Smooth muscle cell of the brain vasculature (primary cell): ENCODE measurements around the gene CPED1.
"Not testable (repeated sequence)": the region's sequence is repeated elsewhere in the genome, so short reads cannot be mapped to it uniquely, and the experiment has no call there.

Source experiments
- DNase-seq: peaks from one replicate; pipeline ENCODE4 v3.0.0-alpha.2; 2012; ENCODE audit warnings: low read depth, low spot score

The CPED1 gene

DNA sequence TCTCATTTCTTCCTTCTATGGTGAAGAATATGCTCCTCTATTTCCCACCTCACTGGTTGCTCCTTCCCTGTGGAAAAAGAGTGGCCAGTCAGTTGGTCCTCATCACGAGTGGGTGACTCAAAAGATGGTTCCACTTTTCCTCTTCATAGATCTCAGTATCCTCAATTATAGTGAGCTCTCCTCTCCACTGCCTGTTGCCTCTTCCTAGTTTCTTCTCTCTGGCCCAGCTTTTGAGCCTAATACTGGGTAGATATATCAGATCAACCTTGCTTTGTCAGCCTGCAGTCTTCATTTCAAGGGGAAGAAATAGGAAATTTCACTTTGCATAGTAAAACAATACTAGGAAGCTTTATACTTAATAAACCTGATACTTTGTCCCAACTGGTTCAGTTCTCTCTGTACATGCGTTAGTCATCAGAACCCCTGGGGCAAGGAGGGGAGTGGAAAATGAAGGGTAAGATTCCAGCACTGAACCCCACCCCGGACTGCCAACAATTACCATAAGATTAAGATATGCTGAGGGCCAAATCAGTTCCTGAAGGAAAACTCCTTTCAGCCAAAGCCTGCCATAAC is 324.8 kb downstream of the CPED1 start:
- DNase-seq: no peak

DNA sequence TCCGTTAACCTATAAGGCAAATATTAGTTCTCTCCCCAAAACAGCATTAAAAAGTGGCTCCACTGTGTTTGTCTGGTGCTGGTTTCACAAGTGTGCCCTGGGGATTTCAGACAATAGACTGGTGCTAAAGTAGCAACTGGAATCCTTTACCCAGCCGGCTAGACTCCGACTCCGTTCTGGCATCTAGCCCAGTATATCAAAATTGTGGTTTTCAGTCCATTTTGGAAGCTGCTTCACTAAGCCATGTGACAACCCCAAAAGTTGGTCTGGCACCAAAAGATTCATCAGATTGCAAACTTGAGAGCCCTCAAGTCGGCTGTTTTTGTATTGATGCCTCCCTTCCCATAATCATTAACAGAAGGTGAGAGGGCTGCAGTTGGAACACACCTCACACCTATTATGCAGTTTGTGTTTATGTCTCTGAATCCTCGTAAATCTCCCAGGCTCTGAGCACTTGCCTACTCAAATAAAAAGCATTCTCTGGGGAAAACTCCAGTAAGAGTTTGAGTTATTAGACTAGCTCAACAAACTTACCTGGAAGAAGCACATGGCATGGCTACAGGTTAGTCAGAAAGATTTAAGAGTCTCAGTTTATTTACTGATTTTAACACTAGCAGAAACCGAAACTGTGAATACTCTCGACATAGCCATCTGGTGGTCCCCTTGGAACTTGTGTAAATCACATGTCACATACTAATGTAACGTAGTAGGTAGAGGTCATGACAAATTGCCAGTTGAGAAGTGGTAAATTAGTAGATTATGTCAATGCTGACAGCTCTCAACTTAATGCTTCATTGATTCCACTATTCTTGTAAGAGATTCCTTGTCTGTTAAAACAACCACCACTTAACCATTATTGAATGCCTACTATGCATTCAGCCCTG is 325.5 kb downstream of the CPED1 start:
- no peak for DNase-seq

DNA sequence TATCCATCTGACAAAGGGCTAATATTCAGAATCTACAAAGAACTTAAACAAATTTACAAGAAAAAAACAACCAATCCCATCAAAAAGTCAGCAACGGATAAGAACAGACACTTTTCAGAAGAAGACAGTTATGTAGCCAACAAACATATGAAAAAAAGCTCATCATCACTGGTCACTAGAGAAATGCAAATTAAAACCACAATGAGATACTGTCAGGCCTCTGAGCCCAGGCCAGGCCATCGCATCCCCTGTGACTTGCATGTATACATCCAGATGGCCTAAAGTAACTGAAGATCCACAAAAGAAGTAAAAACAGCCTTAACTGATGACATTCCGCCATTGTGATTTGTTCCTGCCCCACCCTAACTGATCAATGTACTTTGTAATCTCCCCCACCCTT is 326.7 kb downstream of the CPED1 start:
- DNase-seq: not testable (repeated sequence)

- DNase-seq: no peak
These were observed 333.9 kb downstream of the CPED1 start for GRCh38 chr7:121322460-121322859.

DNA sequence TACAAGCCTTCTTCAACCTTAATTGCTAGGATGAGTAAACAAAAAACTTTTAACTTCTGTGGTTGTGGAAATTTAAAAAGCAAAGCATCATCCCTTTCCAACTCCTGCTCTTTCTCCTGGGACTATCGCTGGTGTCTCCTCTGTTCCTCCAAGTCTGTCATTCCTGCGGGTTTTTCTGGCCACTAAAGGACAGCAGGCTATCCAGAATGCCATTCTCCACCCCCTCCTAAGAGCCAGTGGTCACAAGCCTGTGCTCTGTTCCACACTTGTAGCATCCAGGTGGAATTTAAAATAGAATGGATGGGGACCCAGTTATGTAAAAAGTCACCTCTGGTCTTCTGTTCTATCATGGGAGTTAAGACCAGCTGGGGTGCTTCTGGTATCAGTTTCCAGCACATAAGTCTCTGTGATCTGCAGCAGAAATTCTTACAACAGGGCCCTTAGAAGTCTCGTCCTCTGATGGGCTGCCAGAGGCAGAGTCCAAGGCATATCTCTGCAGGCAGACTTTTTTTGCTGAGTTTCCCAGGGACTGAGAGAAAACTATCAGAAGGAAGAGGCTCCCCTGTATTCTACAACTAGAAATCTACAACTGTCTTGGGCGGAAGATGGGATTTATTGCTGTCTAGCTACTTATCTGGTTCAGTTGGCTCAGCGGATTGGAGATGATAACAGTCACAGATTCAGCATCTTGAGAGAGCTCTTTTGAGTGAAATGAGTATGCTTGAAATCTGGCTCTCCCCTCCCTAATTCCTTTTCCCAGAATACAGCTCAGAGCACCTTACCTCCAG is 335.2 kb downstream of the CPED1 start:
- DNase-seq: no peak

DNA sequence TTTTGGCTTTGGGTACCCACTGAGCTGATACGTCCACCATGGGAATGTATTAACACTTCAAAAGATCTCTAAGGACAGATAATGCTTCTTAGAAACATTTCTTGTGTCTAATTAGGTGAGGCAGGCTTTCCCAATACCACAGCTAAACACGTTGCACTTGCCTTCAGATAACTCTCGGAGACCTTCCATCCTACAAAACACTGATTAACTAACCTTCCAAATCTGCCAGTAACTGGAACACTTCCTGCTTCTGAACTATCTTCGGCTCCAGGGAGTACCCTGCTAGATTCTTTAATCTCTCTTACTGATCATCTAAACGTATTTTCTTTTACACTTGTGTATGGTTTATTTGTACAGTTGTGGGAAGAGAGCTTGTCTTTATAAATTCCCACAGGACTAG is 339.2 kb downstream of the CPED1 start:
- DNase-seq: no peak

DNA sequence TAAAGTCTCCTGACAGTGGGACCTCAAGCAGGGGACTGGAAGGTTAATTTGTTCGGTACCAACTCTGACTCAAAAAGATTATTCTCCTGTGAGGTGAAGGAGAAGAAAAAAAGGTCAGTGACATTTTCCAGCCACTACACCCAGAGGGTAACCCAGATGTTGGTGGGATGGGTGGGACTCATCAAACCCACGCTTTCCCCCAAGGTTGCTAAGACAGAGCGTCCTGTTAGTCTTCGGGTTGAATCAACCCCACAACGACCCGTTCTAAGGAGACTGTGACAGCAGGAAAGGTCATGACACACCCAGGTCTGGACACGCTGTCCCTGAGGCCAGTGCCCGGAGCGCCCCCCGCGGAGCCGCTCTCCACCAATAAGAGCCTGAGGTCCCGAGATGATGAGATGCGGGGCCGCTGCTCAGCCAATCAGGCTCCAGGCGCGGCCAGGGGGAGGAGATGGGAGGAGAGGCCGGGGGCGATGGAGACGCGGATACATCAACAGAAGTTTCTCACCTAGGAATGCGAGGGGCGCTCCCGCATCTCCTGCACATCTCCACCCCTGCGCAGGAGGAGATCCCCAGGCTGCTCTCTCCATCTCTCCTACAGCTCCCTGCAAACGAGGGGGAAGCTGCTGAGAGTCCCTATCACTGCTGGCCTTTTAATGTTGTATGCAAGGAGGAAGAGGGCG is 340.1 kb downstream of the CPED1 start, which contains the start of gene WNT16:
WNT16 (plus strand) TSS at position 493 of the 683 bp plus-strand sequence. CDS start 293 bp downstream, outside the sequence.
- DNase-seq: no peak

DNA sequence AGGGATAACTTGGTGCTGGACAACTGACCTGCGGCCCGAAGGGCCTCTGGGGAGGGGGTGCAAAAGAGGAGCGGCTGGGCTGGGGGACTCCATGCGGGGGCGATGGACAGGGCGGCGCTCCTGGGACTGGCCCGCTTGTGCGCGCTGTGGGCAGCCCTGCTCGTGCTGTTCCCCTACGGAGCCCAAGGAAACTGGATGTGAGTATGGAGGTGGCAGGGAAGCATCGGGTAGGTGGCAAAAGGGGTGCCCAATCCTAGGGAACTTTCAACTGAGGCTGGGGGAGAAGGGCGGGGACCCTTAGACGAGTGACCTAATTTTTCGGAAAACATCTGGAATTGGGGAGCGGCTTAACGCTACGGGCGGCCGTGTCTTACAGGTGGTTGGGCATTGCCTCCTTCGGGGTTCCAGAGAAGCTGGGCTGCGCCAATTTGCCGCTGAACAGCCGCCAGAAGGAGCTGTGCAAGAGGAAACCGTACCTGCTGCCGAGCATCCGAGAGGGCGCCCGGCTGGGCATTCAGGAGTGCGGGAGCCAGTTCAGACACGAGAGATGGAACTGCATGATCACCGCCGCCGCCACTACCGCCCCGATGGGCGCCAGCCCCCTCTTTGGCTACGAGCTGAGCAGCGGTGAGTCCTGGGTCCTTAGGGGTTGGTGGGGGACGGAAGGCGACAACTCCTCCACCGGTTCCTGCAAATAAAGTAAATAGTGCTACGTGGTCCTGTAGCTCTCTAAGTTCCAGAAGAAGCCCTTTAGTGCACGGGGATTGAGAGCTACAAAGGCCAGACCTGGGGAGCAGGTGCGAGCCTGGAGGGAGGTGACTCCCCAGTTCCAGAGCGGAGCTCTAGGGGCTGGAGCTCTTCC is 340.9 kb downstream of the CPED1 start:
- no peak for DNase-seq

- DNase-seq: no peak
These were observed 341.7 kb downstream of the CPED1 start for GRCh38 chr7:121330053-121330833.

DNA sequence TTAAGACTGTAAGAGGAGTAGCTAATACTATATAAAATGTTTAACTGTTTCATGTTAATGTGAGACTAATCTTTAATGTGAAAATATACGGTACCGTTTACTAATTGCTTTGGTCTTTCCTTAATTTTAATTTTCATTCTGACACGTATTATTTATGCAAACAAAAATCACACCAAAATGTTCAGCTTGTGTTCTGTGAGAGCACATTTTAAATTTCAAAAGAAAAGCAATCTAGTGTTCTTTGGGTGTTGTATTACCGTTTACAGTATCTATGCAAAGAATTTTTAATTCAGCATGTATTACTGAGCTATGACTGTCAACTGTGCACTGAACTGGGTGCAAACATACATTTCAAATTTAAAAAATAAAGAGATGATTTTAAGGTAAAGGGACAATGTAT is 342.5 kb downstream of the CPED1 start:
- DNase-seq: no peak

DNA sequence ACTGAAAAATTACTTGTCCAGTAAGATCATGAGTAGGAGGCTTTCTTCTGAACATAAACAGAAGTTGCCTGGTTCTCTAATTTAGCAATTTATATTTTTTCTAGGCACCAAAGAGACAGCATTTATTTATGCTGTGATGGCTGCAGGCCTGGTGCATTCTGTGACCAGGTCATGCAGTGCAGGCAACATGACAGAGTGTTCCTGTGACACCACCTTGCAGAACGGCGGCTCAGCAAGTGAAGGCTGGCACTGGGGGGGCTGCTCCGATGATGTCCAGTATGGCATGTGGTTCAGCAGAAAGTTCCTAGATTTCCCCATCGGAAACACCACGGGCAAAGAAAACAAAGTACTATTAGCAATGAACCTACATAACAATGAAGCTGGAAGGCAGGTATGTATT is 343.1 kb downstream of the CPED1 start:
- DNase-seq: no peak

DNA sequence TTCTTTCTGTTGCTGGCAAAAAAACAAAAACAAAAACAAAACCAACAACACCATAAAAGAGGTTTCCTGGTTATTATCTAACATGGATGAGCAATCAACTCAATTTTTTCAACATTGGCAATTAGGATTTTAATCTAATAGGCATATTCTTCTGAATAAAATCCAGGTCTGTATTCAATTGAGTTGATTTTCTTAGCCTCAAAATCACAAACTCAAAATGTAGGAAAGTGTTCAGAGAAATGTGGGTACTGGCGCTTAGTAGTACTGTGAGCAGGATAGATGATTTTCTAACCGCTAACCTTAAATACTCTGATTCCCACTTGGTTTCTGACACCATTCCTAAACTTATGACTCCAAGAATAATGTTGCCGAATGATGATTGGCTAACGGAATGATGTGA is 345.9 kb downstream of the CPED1 start:
- no peak for DNase-seq

DNA sequence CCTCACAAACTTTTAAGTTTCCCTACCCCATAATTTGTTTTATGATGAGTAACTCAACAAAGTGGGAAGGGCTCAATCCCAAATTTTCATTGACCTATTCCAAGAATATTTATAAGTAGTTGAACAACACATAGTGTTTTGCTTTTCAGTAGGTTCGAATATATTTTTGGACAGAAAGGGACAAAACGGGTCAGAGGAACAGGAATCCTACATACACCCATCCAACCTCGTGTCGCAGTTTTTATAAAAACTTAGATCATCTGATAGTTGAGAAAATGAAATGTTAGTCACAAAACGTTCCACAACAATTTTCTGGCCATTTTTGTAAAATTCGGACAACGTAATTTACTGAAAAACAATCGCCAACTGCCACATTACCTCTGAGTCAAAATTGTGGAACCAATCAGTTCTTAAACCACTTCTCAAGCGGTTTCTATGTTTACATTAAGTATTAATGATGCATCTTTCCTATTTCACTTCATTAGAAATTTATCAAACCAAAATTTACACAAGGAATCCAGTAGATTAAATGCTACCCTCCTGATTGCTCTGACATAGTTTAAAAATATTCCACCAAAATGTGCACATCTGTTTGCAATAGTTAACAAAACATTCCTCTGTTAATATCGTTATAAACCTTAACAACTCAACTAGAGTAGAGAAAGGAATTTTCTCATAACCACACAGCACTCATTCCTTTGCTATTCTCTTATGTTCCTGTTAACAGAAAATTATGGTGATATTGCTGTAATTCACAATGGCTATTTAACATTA is 346.6 kb downstream of the CPED1 start:
- DNase-seq: no peak

DNA sequence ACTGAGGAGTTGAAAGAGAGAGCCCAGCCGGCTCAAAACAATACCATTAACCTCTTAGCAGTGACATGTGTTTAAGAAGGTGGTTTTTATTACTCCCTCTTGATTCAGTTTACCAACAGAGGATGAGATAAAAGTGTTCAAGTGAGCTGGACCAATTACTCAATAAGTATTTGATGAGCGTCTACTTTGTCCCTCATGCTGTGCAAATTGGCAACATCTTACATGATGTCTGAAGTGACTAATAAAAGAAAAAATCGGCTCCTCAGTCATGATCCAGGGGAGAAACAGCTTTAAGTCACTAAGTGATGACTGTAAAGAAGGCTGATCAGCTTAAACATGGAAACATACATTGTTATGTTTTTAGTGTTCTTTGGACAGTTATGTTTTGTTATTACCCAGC is 348.1 kb downstream of the CPED1 start:
- no peak for DNase-seq

DNA sequence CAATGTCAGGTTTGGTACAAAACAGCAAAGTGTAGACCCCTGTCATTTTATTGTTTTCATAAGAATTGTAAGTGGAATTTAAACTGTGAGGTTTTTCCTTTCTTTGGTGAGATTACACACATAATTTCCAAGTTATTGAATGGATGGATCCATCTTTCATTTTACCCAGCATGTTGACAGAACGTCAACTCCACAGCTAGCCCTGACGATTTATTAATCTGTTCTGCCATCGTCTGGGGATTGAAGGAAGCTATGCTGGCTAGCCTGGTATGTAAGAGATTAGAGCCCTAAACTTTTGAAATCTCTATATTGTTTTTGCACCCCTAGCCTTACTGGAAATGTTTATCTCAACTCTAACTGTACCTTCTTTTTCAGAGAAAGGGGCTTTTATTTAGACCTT is 348.9 kb downstream of the CPED1 start:
- DNase-seq: no peak

DNA sequence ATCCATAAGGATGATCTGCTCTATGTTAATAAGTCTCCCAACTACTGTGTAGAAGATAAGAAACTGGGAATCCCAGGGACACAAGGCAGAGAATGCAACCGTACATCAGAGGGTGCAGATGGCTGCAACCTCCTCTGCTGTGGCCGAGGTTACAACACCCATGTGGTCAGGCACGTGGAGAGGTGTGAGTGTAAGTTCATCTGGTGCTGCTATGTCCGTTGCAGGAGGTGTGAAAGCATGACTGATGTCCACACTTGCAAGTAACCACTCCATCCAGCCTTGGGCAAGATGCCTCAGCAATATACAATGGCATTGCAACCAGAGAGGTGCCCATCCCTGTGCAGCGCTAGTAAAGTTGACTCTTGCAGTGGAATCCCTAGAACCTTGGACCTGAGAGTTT is 350.6 kb downstream of the CPED1 start:
- DNase-seq: no peak

- no peak for DNase-seq
These were observed 353.4 kb downstream of the CPED1 start for GRCh38 chr7:121341933-121342332.

DNA sequence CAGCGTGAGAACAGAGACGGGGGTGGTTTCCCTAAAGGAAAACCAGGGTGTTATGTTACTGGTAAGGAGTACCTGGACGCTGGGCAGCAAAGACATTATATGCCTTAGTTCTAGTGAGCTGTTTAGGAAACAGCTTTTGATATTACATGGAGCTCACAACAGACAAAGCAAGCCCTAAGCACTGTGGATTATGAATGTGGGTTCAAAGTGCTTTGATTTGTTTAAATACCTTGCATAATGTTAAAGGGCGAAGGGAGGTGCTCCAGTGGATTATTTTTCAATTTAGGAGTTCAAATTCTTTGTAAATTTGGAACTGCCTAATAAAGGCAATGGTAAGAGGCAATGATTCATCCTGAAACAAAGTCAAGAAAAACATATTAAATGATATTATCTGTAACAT is 354.1 kb downstream of the CPED1 start:
- DNase-seq: no peak

GRCh38 chr7:121343302-121343701 is 354.8 kb downstream of the CPED1 start:
- DNase-seq: no peak
